Cardiac fibroblast (primary cell): ENCODE data around the gene TBC1D8.

ENCODE experiments used
- DNase-seq, 2 donors: peaks; one replicate each; pipeline versions ENCODE4 v3.0.0 to v3.0.0-alpha.2; 2010; ENCODE audit warnings: low read depth in 2 of 2
- H3K4me3 ChIP-seq, 2 donors: replicated peaks in 1 of 2; 1 replicate in 1 of 2; 2 replicates in 1 of 2; pipeline ENCODE4 v1.5.1; 2011; ENCODE audit warnings: low read depth in 2 of 2, low read length in 2 of 2, mild to moderate bottlenecking in 2 of 2, moderate library complexity in 1 of 2
- CTCF ChIP-seq: IDR thresholded peaks from one replicate; pipeline ENCODE4 v1.5.1; 2011; ENCODE audit warnings: low read depth, mild to moderate bottlenecking, low read length, inconsistent platforms

The TBC1D8 gene

GRCh38 chr2:101119431-101119830 lies 31.8 kb downstream of the TBC1D8 start:
- peak; percentile 53 to 57 for DNase-seq
- H3K4me3 ChIP-seq, result no peak overlapping the region
- TF ChIP-seq CTCF, result no peak

GRCh38 chr2:101116841-101117552 lies 34.2 kb downstream of the TBC1D8 start:
- TF ChIP-seq CTCF, result no peak
- DNase-seq, result no peak
- H3K4me3 ChIP-seq, result no peak overlapping the region

- DNase-seq, result no peak
- no peak for TF ChIP-seq CTCF
Observed at GRCh38 chr2:101116348-101116747, 34.8 kb downstream of the TBC1D8 start.

GRCh38 chr2:101115664-101116063 lies 35.5 kb downstream of the TBC1D8 start:
- no peak for TF ChIP-seq CTCF
- no peak overlapping the region for H3K4me3 ChIP-seq
- DNase-seq, result no peak

More at GRCh38 chr2:101116348-101116747, 34.8 kb downstream of the TBC1D8 start:
- H3K4me3 ChIP-seq, result no peak overlapping the region

- no peak for DNase-seq
- H3K4me3 ChIP-seq, result no peak overlapping the region
- no peak for TF ChIP-seq CTCF
Observed at GRCh38 chr2:101114815-101115214, 36.4 kb downstream of the TBC1D8 start.

- no peak for TF ChIP-seq CTCF
- DNase-seq, result no peak
- no peak overlapping the region for H3K4me3 ChIP-seq
Observed at GRCh38 chr2:101114268-101114783, 36.9 kb downstream of the TBC1D8 start.
